ENCODE results near the gene IL1RAPL1.

IL1RAPL1 gene

GRCh38 chrX:29940750-29941149 lies 1353.5 kb downstream of the IL1RAPL1 start:
- Histone ChIP-seq H3K4me3 (ENCODE audit: low read depth, low read length) (no peak overlapping the region), H3K4me1 (ENCODE audit: control insufficient read depth, insufficient read depth, low read length) (peaks cover 14% of the 10 kb centered on the region), H3K36me3 (ENCODE audit: control insufficient read depth, insufficient read depth, low read length) (no peaks in the 10 kb centered on the region), H3K9ac (ENCODE audit: low read depth, low read length) (no peak overlapping the region), H3K27me3 (ENCODE audit: control insufficient read depth, insufficient read depth, low read length) (no peaks in the 10 kb centered on the region), H3K9me3 (ENCODE audit: control insufficient read depth, insufficient read depth, low read length) (no peaks in the 10 kb centered on the region)

- Histone ChIP-seq H3K4me1 (ENCODE audit: control insufficient read depth, insufficient read depth, low read length) (peaks cover 10% of the 10 kb centered on the region), H3K4me3 (ENCODE audit: low read depth, low read length) (no peak overlapping the region), H3K9me3 (ENCODE audit: control insufficient read depth, insufficient read depth, low read length) (no peaks in the 10 kb centered on the region), H3K9ac (ENCODE audit: low read depth, low read length) (no peak overlapping the region), H3K27me3 (ENCODE audit: control insufficient read depth, insufficient read depth, low read length) (no peaks in the 10 kb centered on the region), H3K36me3 (ENCODE audit: control insufficient read depth, insufficient read depth, low read length) (no peaks in the 10 kb centered on the region)
These were observed 1354.0 kb downstream of the IL1RAPL1 start for GRCh38 chrX:29941287-29941686.

- no peaks in the 10 kb centered on the region for H3K27me3 ChIP-seq (ENCODE audit: control insufficient read depth, insufficient read depth, low read length)
- no peaks in the 10 kb centered on the region for H3K4me1 ChIP-seq (ENCODE audit: control insufficient read depth, insufficient read depth, low read length)
- no peaks in the 10 kb centered on the region for H3K36me3 ChIP-seq (ENCODE audit: control insufficient read depth, insufficient read depth, low read length)
- no peak overlapping the region for H3K4me3 ChIP-seq (ENCODE audit: low read depth, low read length)
- H3K9ac ChIP-seq (ENCODE audit: low read depth, low read length) = no peak overlapping the region
- no peaks in the 10 kb centered on the region for H3K9me3 ChIP-seq (ENCODE audit: control insufficient read depth, insufficient read depth, low read length)
These were observed 1360.0 kb downstream of the IL1RAPL1 start for GRCh38 chrX:29947225-29947624.

GRCh38 chrX:29948653-29949052 lies 1361.4 kb downstream of the IL1RAPL1 start:
- H3K36me3 ChIP-seq (ENCODE audit: control insufficient read depth, insufficient read depth, low read length) = no peaks in the 10 kb centered on the region
- no peak overlapping the region for H3K4me3 ChIP-seq (ENCODE audit: low read depth, low read length)
- H3K9me3 ChIP-seq (ENCODE audit: control insufficient read depth, insufficient read depth, low read length) = no peaks in the 10 kb centered on the region
- no peaks in the 10 kb centered on the region for H3K4me1 ChIP-seq (ENCODE audit: control insufficient read depth, insufficient read depth, low read length)
- no peak overlapping the region for H3K9ac ChIP-seq (ENCODE audit: low read depth, low read length)
- H3K27me3 ChIP-seq (ENCODE audit: control insufficient read depth, insufficient read depth, low read length) = no peaks in the 10 kb centered on the region

- no peak overlapping the region for H3K9ac ChIP-seq (ENCODE audit: low read depth, low read length)
- no peaks in the 10 kb centered on the region for H3K27me3 ChIP-seq (ENCODE audit: control insufficient read depth, insufficient read depth, low read length)
- no peaks in the 10 kb centered on the region for H3K9me3 ChIP-seq (ENCODE audit: control insufficient read depth, insufficient read depth, low read length)
- H3K36me3 ChIP-seq (ENCODE audit: control insufficient read depth, insufficient read depth, low read length) = no peaks in the 10 kb centered on the region
- H3K4me1 ChIP-seq (ENCODE audit: control insufficient read depth, insufficient read depth, low read length) = no peaks in the 10 kb centered on the region
- no peak overlapping the region for H3K4me3 ChIP-seq (ENCODE audit: low read depth, low read length)
These were observed 1364.8 kb downstream of the IL1RAPL1 start for GRCh38 chrX:29952016-29952415.

GRCh38 chrX:29962061-29962460 lies 1374.8 kb downstream of the IL1RAPL1 start:
- Histone ChIP-seq H3K4me1 (ENCODE audit: control insufficient read depth, insufficient read depth, low read length) (peaks cover 20% of the 10 kb centered on the region), H3K9me3 (ENCODE audit: control insufficient read depth, insufficient read depth, low read length) (no peaks in the 10 kb centered on the region), H3K27me3 (ENCODE audit: control insufficient read depth, insufficient read depth, low read length) (no peaks in the 10 kb centered on the region), H3K36me3 (ENCODE audit: control insufficient read depth, insufficient read depth, low read length) (no peaks in the 10 kb centered on the region), H3K4me3 (ENCODE audit: low read depth, low read length) (no peak overlapping the region), H3K9ac (ENCODE audit: low read depth, low read length) (no peak overlapping the region)

GRCh38 chrX:29965634-29966033 lies 1378.4 kb downstream of the IL1RAPL1 start:
- H3K4me1 ChIP-seq (ENCODE audit: control insufficient read depth, insufficient read depth, low read length) = peaks cover 20% of the 10 kb centered on the region
- H3K36me3 ChIP-seq (ENCODE audit: control insufficient read depth, insufficient read depth, low read length) = no peaks in the 10 kb centered on the region
- H3K9ac ChIP-seq (ENCODE audit: low read depth, low read length) = no peak overlapping the region
- H3K9me3 ChIP-seq (ENCODE audit: control insufficient read depth, insufficient read depth, low read length) = no peaks in the 10 kb centered on the region
- no peaks in the 10 kb centered on the region for H3K27me3 ChIP-seq (ENCODE audit: control insufficient read depth, insufficient read depth, low read length)
- no peak overlapping the region for H3K4me3 ChIP-seq (ENCODE audit: low read depth, low read length)

- Histone ChIP-seq H3K27me3 (ENCODE audit: control insufficient read depth, insufficient read depth, low read length) (no peaks in the 10 kb centered on the region), H3K36me3 (ENCODE audit: control insufficient read depth, insufficient read depth, low read length) (no peaks in the 10 kb centered on the region), H3K4me3 (ENCODE audit: low read depth, low read length) (no peak overlapping the region), H3K9ac (ENCODE audit: low read depth, low read length) (no peak overlapping the region), H3K4me1 (ENCODE audit: control insufficient read depth, insufficient read depth, low read length) (no peaks in the 10 kb centered on the region), H3K9me3 (ENCODE audit: control insufficient read depth, insufficient read depth, low read length) (no peaks in the 10 kb centered on the region)
These were observed 1404.8 kb downstream of the IL1RAPL1 start for GRCh38 chrX:29992083-29992482.

- no peak overlapping the region for H3K4me3 ChIP-seq (ENCODE audit: low read depth, low read length)
- H3K4me1 ChIP-seq (ENCODE audit: control insufficient read depth, insufficient read depth, low read length) = peaks cover 7% of the 10 kb centered on the region
- no peaks in the 10 kb centered on the region for H3K27me3 ChIP-seq (ENCODE audit: control insufficient read depth, insufficient read depth, low read length)
- H3K36me3 ChIP-seq (ENCODE audit: control insufficient read depth, insufficient read depth, low read length) = no peaks in the 10 kb centered on the region
- no peaks in the 10 kb centered on the region for H3K9me3 ChIP-seq (ENCODE audit: control insufficient read depth, insufficient read depth, low read length)
- H3K9ac ChIP-seq (ENCODE audit: low read depth, low read length) = no peak overlapping the region
These were observed 1418.6 kb downstream of the IL1RAPL1 start for GRCh38 chrX:30005813-30006212.
